Upper lobe of right lung (tissue), 1 donor: Measurements from ENCODE around the gene OR52B4. TPM values are rescaled to one million over a fixed set of nuclear protein-coding genes. Genes with fewer than 3 reads are reported as not detected.
"Not testable (repeated sequence)": the region's sequence is repeated elsewhere in the genome, so short reads cannot be mapped to it uniquely, and the experiment has no call there.

Source experiments
- ATAC-seq: fragments of 200-7000 bp; cut with Tn5 transposase; one replicate; pipeline ENCODE4 v1.9.1; 2020; ENCODE audit warnings: mild to moderate bottlenecking, moderate library complexity
- DNase-seq: peaks from one replicate; pipeline ENCODE4 v3.0.0-alpha.2; 2020
- H3K27ac ChIP-seq: fragments of 200-600 bp; one replicate; pipeline ENCODE4 v1.8.0; 2022
- H3K27me3 ChIP-seq: fragments of 200-600 bp; one replicate; pipeline ENCODE4 v1.8.0; 2022; ENCODE audit warnings: mild to moderate bottlenecking
- H3K36me3 ChIP-seq: fragments of 200-600 bp; one replicate; pipeline ENCODE4 v1.8.0; 2022
- H3K4me1 ChIP-seq: fragments of 200-600 bp; one replicate; pipeline ENCODE4 v1.8.0; 2022
- H3K4me3 ChIP-seq: fragments of 200-600 bp; one replicate; pipeline ENCODE4 v1.8.0; 2022; ENCODE audit warnings: mild to moderate bottlenecking
- H3K9me3 ChIP-seq: fragments of 200-600 bp; one replicate; pipeline ENCODE4 v1.8.0; 2022
- intact Hi-C: fragments of 100-400 bp; cut with DNase I; formaldehyde crosslinking; loops from one replicate; pipeline ENCODE4 v1.11.0; 2022
- total RNA-seq: library from RNA; stranded (reverse); fragmentation: NEBNext Ultra II Directional; extraction: Animal tissue kit (Norgen Biotek cat#: 25700); gene quantifications from one replicate; pipeline ENCODE4 v1.2.1, GENCODE V29; 2021
- TF ChIP-seq, protein P1 (sequence below): fragments of 200-600 bp; IDR thresholded peaks from one replicate; pipeline ENCODE4 v1.8.0; 2022; ENCODE audit warnings: antibody characterized with exemption
- donor health status: DM: no; HTN: yes; CAD: no; lungs with severe emphysema.

OR52B4 gene
- total RNA-seq, 1 donor from 2014 or later, result not detected

DNA sequence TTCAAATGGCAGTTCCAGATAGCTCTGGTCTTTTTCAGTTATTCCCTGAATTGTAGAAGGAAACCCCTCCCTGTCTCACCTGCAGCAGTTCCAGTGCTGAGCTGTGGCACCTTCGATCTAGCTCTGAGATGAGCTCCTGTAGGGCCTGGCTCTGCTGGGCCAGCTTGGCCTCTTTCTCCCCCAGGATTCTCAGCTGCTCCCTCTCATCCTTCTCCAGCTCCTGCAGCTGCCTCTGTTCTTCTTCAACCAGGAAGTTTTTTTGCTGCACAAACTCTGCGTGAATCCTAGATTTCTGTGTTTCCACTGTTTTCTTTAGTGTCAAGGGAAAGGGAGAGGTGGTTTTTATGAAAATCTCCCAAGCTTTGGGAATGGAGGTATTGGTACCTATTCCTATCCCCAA, 20.0 kb upstream of the OR52B4 start:
- ATAC-seq (no peak), DNase-seq (no peak)
- H3K36me3 ChIP-seq, result peaks cover 66% of the 10 kb centered on the region
- H3K27ac ChIP-seq, result no peak overlapping the region
- no peaks in the 10 kb centered on the region for H3K9me3 ChIP-seq
- no peaks in the 10 kb centered on the region for H3K27me3 ChIP-seq
- H3K4me1 ChIP-seq, result peaks cover 7% of the 10 kb centered on the region
- TF ChIP-seq, protein P1, sequence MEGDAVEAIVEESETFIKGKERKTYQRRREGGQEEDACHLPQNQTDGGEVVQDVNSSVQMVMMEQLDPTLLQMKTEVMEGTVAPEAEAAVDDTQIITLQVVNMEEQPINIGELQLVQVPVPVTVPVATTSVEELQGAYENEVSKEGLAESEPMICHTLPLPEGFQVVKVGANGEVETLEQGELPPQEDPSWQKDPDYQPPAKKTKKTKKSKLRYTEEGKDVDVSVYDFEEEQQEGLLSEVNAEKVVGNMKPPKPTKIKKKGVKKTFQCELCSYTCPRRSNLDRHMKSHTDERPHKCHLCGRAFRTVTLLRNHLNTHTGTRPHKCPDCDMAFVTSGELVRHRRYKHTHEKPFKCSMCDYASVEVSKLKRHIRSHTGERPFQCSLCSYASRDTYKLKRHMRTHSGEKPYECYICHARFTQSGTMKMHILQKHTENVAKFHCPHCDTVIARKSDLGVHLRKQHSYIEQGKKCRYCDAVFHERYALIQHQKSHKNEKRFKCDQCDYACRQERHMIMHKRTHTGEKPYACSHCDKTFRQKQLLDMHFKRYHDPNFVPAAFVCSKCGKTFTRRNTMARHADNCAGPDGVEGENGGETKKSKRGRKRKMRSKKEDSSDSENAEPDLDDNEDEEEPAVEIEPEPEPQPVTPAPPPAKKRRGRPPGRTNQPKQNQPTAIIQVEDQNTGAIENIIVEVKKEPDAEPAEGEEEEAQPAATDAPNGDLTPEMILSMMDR, result no peak
- H3K4me3 ChIP-seq, result no peak overlapping the region
- intact Hi-C loops, result no loop called here

DNA sequence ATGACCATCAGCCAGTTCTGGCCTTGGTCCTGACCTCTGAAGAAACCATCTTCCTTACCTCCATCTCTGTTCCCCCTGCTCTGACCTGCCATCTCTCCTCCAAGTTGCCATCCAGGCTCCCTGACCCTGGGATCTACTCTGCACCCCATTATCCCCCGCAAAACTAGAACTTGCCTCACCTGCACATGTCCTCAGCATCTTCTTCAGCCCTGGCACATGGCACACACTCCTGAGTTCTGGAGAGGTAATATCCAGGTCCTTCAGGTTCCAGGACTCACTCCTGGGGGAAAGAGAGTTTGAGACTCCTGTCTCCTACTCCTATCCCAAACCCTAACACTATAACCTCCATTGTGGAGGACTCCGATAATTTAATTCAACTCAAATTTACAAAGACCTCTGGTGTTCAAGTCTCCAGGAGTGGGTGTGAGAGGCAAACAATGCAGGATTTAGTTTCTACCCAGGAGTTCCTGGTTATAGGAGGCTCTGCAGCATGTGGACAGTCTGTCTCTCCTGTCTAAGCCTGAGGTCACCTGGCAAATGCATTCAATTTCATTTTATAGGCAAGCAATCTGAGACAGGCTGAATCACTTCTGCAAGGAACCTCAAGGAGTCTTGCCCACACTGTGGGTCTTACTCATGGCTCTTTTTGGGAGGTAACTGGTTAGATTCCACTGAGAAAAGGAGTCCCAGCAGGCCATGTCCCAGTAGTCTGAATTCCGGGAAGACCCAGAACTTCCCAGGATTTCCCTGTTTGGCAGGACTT, 18.0 kb upstream of the OR52B4 start:
- H3K4me3 ChIP-seq, result no peak overlapping the region
- no peak for DNase-seq
- no peak for ATAC-seq
- no peaks in the 10 kb centered on the region for H3K27me3 ChIP-seq
- TF ChIP-seq, protein P1, result no peak
- H3K36me3 ChIP-seq, result peaks cover 66% of the 10 kb centered on the region
- no peak overlapping the region for H3K27ac ChIP-seq
- intact Hi-C loops, result no loop called here
- H3K9me3 ChIP-seq, result no peaks in the 10 kb centered on the region
- peaks cover 5% of the 10 kb centered on the region for H3K4me1 ChIP-seq

DNA sequence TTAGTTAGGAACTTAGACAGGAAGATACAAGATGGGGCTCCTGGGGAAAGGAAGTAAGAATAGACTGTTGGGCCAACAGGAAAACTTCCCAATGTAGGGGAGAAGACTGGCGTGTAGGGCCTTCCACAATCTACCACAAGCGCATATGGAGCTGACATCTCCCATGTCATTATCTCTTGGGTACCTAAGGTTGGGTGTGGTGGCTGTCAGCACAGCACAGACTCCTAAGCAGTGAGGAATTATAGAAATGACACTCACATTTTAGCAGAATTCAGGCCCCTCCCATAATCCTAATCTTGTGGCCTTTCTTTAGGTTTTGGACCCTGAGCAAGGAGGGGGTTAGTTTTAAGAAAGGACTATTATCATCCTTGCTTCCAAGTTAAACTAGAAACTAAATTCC, 13.7 kb upstream of the OR52B4 start:
- Histone ChIP-seq H3K27me3 (no peaks in the 10 kb centered on the region), H3K36me3 (peaks cover 32% of the 10 kb centered on the region), H3K9me3 (no peaks in the 10 kb centered on the region), H3K4me3 (no peak overlapping the region), H3K27ac (no peak overlapping the region), H3K4me1 (no peaks in the 10 kb centered on the region)
- TF ChIP-seq, protein P1, result no peak
- intact Hi-C loops, result no loop called here
- no peak for ATAC-seq
- DNase-seq, result no peak

DNA sequence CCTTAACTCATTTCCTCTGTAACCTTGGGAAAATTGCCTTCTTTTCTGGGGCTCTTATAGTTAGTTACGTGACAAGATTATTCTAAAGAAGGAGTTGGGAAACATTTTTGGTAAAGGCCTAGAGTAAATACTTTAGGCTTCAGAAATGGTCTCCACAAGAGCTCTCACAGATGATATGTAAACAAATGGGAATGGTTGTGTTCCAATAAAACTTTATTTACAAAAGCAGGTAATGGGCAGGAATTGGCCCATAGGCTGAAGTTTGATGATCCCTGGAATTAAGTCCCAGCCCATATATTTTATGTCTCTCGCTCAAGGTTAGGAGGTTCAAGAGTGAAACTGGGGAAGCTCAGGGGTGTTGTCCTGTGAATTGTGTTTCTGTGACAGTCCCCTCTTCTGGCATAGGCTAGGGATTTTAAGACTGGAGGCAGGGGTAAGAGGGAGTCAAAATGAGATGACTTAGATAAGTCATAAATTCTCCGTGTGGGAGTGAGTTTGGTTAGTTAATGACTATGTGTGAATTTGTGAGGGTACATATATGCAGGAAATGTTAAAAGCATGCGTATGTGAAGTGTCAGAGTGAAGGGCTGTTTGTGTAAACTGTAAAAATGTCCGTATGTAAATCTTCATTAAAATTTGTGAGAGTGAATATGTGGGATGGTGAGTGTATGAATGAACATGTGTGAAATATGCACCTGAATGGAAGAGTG, 7.4 kb upstream of the OR52B4 start:
- no peaks in the 10 kb centered on the region for H3K27me3 ChIP-seq
- H3K9me3 ChIP-seq, result no peaks in the 10 kb centered on the region
- DNase-seq, result no peak
- no peak overlapping the region for H3K27ac ChIP-seq
- H3K4me1 ChIP-seq, result no peaks in the 10 kb centered on the region
- intact Hi-C loops, result no loop called here
- no peak overlapping the region for H3K4me3 ChIP-seq
- TF ChIP-seq, protein P1, result no peak
- ATAC-seq, result no peak
- no peaks in the 10 kb centered on the region for H3K36me3 ChIP-seq

DNA sequence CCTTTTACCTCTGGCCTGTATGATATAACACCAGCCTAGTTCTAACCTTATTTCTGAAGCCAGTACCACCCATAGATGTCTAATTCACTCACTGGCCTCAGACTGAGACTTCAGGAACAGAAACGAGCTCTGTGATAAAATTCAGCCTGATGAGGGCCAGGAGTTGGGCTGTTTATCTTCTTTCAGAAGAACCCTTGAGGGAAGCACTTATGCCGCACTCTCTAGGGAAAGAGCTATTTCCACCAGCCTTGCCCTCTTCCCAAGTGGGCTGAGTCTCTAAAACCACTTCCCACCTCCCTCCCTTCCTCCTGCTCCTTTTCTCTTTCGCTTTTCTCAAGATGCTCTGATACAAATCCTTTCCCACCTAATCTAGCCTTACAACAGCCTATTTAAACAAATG, 2.0 kb upstream of the OR52B4 start:
- Histone ChIP-seq H3K36me3 (no peaks in the 10 kb centered on the region), H3K9me3 (no peaks in the 10 kb centered on the region), H3K27ac (no peak overlapping the region), H3K4me1 (no peaks in the 10 kb centered on the region), H3K27me3 (no peaks in the 10 kb centered on the region), H3K4me3 (no peak overlapping the region)
- intact Hi-C loops, result no loop called here
- TF ChIP-seq, protein P1, result no peak
- ATAC-seq (no peak), DNase-seq (no peak)

DNA sequence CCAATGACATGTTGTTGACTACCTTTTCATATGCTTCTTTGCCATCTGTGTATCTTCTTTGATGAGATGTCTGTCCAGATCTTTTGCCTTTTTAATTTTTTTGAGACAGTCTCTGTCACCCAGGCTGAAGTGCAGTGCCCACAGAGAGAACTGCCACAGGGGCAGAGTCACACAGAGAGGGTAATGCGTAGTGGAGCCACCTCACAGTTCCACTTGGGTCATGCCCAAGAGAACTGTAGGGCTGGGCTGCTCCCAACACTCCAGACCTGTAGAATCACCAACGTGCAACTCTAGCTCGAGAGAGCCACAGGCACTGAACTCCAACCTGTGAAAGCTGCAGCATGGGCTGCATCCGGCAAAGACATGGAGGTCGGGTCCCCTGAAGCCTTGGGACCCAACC, 20.0 kb downstream of the OR52B4 start:
- DNase-seq, H3K27ac ChIP-seq, H3K36me3 ChIP-seq, ATAC-seq, H3K4me3 ChIP-seq, H3K9me3 ChIP-seq, H3K27me3 ChIP-seq, intact Hi-C loops, H3K4me1 ChIP-seq: not testable (repeated sequence)

DNA sequence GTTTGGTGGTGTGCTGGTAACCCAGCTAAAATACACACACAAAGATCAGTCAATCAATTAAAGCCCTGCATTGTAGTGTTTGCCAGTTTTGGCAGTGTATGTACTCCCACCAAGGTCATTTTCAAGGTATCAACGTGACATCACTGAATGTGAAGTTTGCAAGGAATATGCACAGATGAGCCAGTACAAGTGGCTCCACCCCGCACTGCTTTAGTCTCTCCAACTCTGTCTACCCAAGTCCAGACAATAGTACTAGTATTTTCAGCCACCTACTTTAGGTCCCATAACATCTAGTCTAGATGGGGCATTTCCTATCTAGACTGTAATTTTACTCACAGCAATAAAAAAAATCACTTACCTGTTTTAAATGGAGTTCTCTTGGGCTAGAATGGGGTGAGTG, 22.8 kb downstream of the OR52B4 start:
- peak; percentile 36 for ATAC-seq
- H3K4me1 ChIP-seq, H3K27ac ChIP-seq, H3K27me3 ChIP-seq, H3K36me3 ChIP-seq, H3K9me3 ChIP-seq, H3K4me3 ChIP-seq, intact Hi-C loops, DNase-seq: not testable (repeated sequence)

DNA sequence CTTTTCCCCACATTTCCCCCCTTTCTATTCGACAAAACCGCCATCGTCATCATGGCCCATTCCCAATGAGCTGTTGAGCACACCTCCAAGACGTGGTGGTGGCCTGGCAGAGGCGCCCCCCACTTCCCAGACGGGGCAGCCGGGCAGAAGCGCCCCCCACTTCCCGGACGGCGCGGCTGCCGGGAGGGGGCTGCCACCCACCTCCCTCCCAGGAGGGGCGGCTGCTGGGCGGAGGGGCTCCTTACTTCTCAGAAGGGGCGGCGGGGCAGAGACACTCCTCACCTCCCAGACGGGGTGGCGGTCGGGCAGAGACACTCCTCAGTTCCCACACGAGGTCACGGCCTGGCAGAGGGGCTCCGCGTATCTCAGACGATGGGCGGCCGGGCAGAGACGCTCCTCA, 33.8 kb downstream of the OR52B4 start:
- DNase-seq, result not testable (repeated sequence)

More for the DNA sequence above, 33.8 kb downstream of the OR52B4 start:
- H3K36me3 ChIP-seq, H3K27me3 ChIP-seq, H3K4me3 ChIP-seq, H3K9me3 ChIP-seq, H3K27ac ChIP-seq, intact Hi-C loops, H3K4me1 ChIP-seq: not testable (repeated sequence)
- peak; percentile 22 for ATAC-seq
